Transverse colon (tissue), 4 donors: ENCODE measurements around the gene SOX18.
"Not testable (repeated sequence)": the region's sequence is repeated elsewhere in the genome, so short reads cannot be mapped to it uniquely, and the experiment has no call there.

Experiments used
- POLR2A ChIP-seq: fragments of 450-650 bp; IDR thresholded peaks from one replicate; pipeline ENCODE4 v1.6.1; 2016; ENCODE audit warnings: antibody characterized with exemption, mild to moderate bottlenecking, moderate library complexity
- POLR2AphosphoS5 ChIP-seq, 3 donors: sonication (generic); formaldehyde crosslinking; IDR thresholded peaks; one replicate each; pipeline ENCODE4 v1.6.1; 2016; ENCODE audit warnings: antibody characterized with exemption in 3 of 3
- TF ChIP-seq, protein P1 (sequence below), 5 experiments: fragments of 200-600 bp in 3 of 5; fragments of 450-650 bp in 2 of 5; sonication (generic) in 3 of 5; IDR thresholded peaks; 1 replicate in 2 of 5; 2 replicates in 3 of 5; pipeline ENCODE4 v1.5.1; 2016 to 2017; ENCODE audit warnings: antibody characterized with exemption in 5 of 5, inconsistent platforms in 3 of 5, mild to moderate bottlenecking in 2 of 5, moderate library complexity in 1 of 5

DNA sequence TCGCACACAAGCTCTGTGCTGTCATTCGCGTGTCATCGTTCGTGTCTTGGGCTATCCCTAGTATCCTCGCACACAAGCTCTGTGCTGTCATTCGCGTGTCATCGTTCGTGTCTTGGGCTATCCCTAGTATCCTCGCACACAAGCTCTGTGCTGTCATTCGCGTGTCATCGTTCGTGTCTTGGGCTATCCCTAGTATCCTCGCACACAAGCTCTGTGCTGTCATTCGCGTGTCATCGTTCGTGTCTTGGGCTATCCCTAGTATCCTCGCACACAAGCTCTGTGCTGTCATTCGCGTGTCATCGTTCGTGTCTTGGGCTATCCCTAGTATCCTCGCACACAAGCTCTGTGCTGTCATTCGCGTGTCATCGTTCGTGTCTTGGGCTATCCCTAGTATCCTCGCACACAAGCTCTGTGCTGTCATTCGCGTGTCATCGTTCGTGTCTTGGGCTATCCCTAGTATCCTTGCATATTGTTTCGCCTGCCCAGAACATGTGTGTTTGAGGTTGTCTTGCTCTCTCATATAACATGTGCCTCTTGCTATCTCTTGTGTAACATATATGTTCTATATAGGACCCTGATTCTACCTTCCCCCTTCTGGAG lies 37.9 kb upstream of the SOX18 start:
- TF ChIP-seq, protein P1, sequence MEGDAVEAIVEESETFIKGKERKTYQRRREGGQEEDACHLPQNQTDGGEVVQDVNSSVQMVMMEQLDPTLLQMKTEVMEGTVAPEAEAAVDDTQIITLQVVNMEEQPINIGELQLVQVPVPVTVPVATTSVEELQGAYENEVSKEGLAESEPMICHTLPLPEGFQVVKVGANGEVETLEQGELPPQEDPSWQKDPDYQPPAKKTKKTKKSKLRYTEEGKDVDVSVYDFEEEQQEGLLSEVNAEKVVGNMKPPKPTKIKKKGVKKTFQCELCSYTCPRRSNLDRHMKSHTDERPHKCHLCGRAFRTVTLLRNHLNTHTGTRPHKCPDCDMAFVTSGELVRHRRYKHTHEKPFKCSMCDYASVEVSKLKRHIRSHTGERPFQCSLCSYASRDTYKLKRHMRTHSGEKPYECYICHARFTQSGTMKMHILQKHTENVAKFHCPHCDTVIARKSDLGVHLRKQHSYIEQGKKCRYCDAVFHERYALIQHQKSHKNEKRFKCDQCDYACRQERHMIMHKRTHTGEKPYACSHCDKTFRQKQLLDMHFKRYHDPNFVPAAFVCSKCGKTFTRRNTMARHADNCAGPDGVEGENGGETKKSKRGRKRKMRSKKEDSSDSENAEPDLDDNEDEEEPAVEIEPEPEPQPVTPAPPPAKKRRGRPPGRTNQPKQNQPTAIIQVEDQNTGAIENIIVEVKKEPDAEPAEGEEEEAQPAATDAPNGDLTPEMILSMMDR (IDR thresholded peaks at IDR 0.05): not testable (repeated sequence)
- not testable (repeated sequence) for TF ChIP-seq POLR2AphosphoS5 (IDR thresholded peaks at IDR 0.05); POLR2A
